ENCODE results near the gene PNRC1.

PNRC1 gene

GRCh38 chr6:89079511-89080234, 878 bp upstream of the PNRC1 start:
- DNase-seq: peak; percentile 22 to 62
- Histone ChIP-seq H3K27ac (ENCODE audit: low read depth, low read length) (peak overlapping the region; percentile 60), H2AFZ (ENCODE audit: insufficient read depth, low read length, poor library complexity) (no peak overlapping the region), H4K12ac (ENCODE audit: low read depth, low read length) (no peak overlapping the region), H3K36me3 (ENCODE audit: control insufficient read depth in 1 of 2, insufficient read depth in 2 of 2, low read length in 2 of 2) (peaks cover 3% of the 10 kb centered on the region in 2 experiments), H3K4me1 (ENCODE audit: control insufficient read depth in 1 of 2, insufficient read depth in 2 of 2, low read length in 2 of 2) (peaks cover 2 to 3% of the 10 kb centered on the region in 2 experiments), H3K4ac (ENCODE audit: low read depth, low read length) (no peak overlapping the region), H3K23ac (ENCODE audit: low read length) (no peak overlapping the region), H3K9ac (ENCODE audit: low read length) (peak overlapping the region; percentile 11), H3K14ac (ENCODE audit: low read length) (no peak overlapping the region), H3K4me2 (ENCODE audit: low read length) (peak overlapping the region; percentile 57), H2BK120ac (ENCODE audit: insufficient read depth, low read length, poor library complexity) (no peak overlapping the region), H3K79me1 (ENCODE audit: low read length) (peaks cover 11% of the 10 kb centered on the region), H3K27me3 (ENCODE audit: insufficient read depth, low read length) (no peaks in the 10 kb centered on the region), H2AK5ac (ENCODE audit: low read length) (no peak overlapping the region), H2BK12ac (ENCODE audit: low read length) (no peak overlapping the region), H4K91ac (ENCODE audit: low read depth, low read length) (no peak overlapping the region), H3K79me2 (ENCODE audit: control insufficient read depth, insufficient read depth, low read length, poor library complexity) (peaks cover 16% of the 10 kb centered on the region), H3K18ac (ENCODE audit: low read length) (no peak overlapping the region), H3K9me3 (ENCODE audit: insufficient read depth, low read depth, low read length) (no peaks in the 10 kb centered on the region), H2BK5ac (ENCODE audit: low read depth, low read length, poor library complexity) (no peak overlapping the region), H3K4me3 (ENCODE audit: low read depth, low read length) (no peak overlapping the region), H4K8ac (ENCODE audit: low read depth, low read length) (no peak overlapping the region)
- no CpG with 5 or more reads among the region's 20 CpGs for WGBS (ENCODE audit: extremely low coverage, insufficient coverage, insufficient read length)

- peak overlapping the region; percentile 72 for H2AFZ ChIP-seq (ENCODE audit: insufficient read depth, low read length, poor library complexity)
- DNase-seq: peak; percentile 62 to 69
- H2AK5ac ChIP-seq (ENCODE audit: low read length): peak overlapping the region; percentile 91
- peaks cover 2 to 3% of the 10 kb centered on the region in 2 experiments for H3K4me1 ChIP-seq (ENCODE audit: control insufficient read depth in 1 of 2, insufficient read depth in 2 of 2, low read length in 2 of 2)
- peak overlapping the region; percentile 94 for H3K9ac ChIP-seq (ENCODE audit: low read length)
- H4K91ac ChIP-seq (ENCODE audit: low read depth, low read length): peak overlapping the region; percentile 91
- H2BK12ac ChIP-seq (ENCODE audit: low read length): peak overlapping the region; percentile 51
- H4K8ac ChIP-seq (ENCODE audit: low read depth, low read length): peak overlapping the region; percentile 90
- H3K36me3 ChIP-seq (ENCODE audit: control insufficient read depth in 1 of 2, insufficient read depth in 2 of 2, low read length in 2 of 2): peaks cover 9 to 10% of the 10 kb centered on the region in 2 experiments
- H2BK120ac ChIP-seq (ENCODE audit: insufficient read depth, low read length, poor library complexity): peak overlapping the region; percentile 96
- peak overlapping the region; percentile 98 for H3K14ac ChIP-seq (ENCODE audit: low read length)
- peak overlapping the region; percentile 98 for H3K4me3 ChIP-seq (ENCODE audit: low read depth, low read length)
- H3K79me2 ChIP-seq (ENCODE audit: control insufficient read depth, insufficient read depth, low read length, poor library complexity): peaks cover 16% of the 10 kb centered on the region
- peak overlapping the region; percentile 94 for H3K18ac ChIP-seq (ENCODE audit: low read length)
- no CpG with 5 or more reads among the region's 36 CpGs for WGBS (ENCODE audit: extremely low coverage, insufficient coverage, insufficient read length)
- peak overlapping the region; percentile 97 for H2BK5ac ChIP-seq (ENCODE audit: low read depth, low read length, poor library complexity)
- peak overlapping the region; percentile 88 for H3K27ac ChIP-seq (ENCODE audit: low read depth, low read length)
- H3K4me2 ChIP-seq (ENCODE audit: low read length): peak overlapping the region; percentile 65
- H3K23ac ChIP-seq (ENCODE audit: low read length): no peak overlapping the region
- H4K12ac ChIP-seq (ENCODE audit: low read depth, low read length): peak overlapping the region; percentile 76
- no peaks in the 10 kb centered on the region for H3K27me3 ChIP-seq (ENCODE audit: insufficient read depth, low read length)
- peak overlapping the region; percentile 81 for H3K4ac ChIP-seq (ENCODE audit: low read depth, low read length)
- H3K79me1 ChIP-seq (ENCODE audit: low read length): peaks cover 11% of the 10 kb centered on the region
- H3K9me3 ChIP-seq (ENCODE audit: insufficient read depth, low read depth, low read length): no peaks in the 10 kb centered on the region
Measured at GRCh38 chr6:89081129-89081422, 525 bp downstream of the PNRC1 start.

GRCh38 chr6:89081423-89082322, 1.1 kb downstream of the PNRC1 start:
- no CpG with 5 or more reads among the region's 69 CpGs for WGBS (ENCODE audit: extremely low coverage, insufficient coverage, insufficient read length)
- Histone ChIP-seq H3K4me1 (ENCODE audit: control insufficient read depth in 1 of 2, insufficient read depth in 2 of 2, low read length in 2 of 2) (peaks cover 2 to 3% of the 10 kb centered on the region in 2 experiments), H3K9ac (ENCODE audit: low read length) (peak overlapping the region; percentile 98), H2BK120ac (ENCODE audit: insufficient read depth, low read length, poor library complexity) (peak overlapping the region; percentile 96), H3K79me2 (ENCODE audit: control insufficient read depth, insufficient read depth, low read length, poor library complexity) (peaks cover 16% of the 10 kb centered on the region), H2BK5ac (ENCODE audit: low read depth, low read length, poor library complexity) (peak overlapping the region; percentile 99), H3K79me1 (ENCODE audit: low read length) (peaks cover 11% of the 10 kb centered on the region), H3K4me2 (ENCODE audit: low read length) (peak overlapping the region; percentile 77), H3K18ac (ENCODE audit: low read length) (peak overlapping the region; percentile 94), H3K4ac (ENCODE audit: low read depth, low read length) (peak overlapping the region; percentile 99), H3K9me3 (ENCODE audit: insufficient read depth, low read depth, low read length) (no peaks in the 10 kb centered on the region), H3K23ac (ENCODE audit: low read length) (peak overlapping the region; percentile 41), H4K8ac (ENCODE audit: low read depth, low read length) (peak overlapping the region; percentile 96), H3K14ac (ENCODE audit: low read length) (peak overlapping the region; percentile 98), H3K27me3 (ENCODE audit: insufficient read depth, low read length) (no peaks in the 10 kb centered on the region), H2AK5ac (ENCODE audit: low read length) (peak overlapping the region; percentile 91), H2BK12ac (ENCODE audit: low read length) (peak overlapping the region; percentile 43), H3K27ac (ENCODE audit: low read depth, low read length) (peak overlapping the region; percentile 88), H4K12ac (ENCODE audit: low read depth, low read length) (peak overlapping the region; percentile 96), H3K36me3 (ENCODE audit: control insufficient read depth in 1 of 2, insufficient read depth in 2 of 2, low read length in 2 of 2) (peaks cover 9 to 11% of the 10 kb centered on the region in 2 experiments), H3K4me3 (ENCODE audit: low read depth, low read length) (peak overlapping the region; percentile 98), H4K91ac (ENCODE audit: low read depth, low read length) (peak overlapping the region; percentile 91), H2AFZ (ENCODE audit: insufficient read depth, low read length, poor library complexity) (peak overlapping the region; percentile 83)
- DNase-seq: peak; percentile 86 to 87

GRCh38 chr6:89082486-89082891, 1.9 kb downstream of the PNRC1 start:
- no CpG with 5 or more reads among the region's 9 CpGs for WGBS (ENCODE audit: extremely low coverage, insufficient coverage, insufficient read length)

More at GRCh38 chr6:89082486-89082891, 1.9 kb downstream of the PNRC1 start:
- peak in 1 of 2 donors; percentile 20 for DNase-seq
- peaks cover 9 to 11% of the 10 kb centered on the region in 2 experiments for H3K36me3 ChIP-seq (ENCODE audit: control insufficient read depth in 1 of 2, insufficient read depth in 2 of 2, low read length in 2 of 2)
- H3K4me3 ChIP-seq (ENCODE audit: low read depth, low read length): peak overlapping the region; percentile 38
- no peak overlapping the region for H4K8ac ChIP-seq (ENCODE audit: low read depth, low read length)
- no peak overlapping the region for H3K14ac ChIP-seq (ENCODE audit: low read length)
- H4K12ac ChIP-seq (ENCODE audit: low read depth, low read length): no peak overlapping the region
- peak overlapping the region; percentile 19 for H3K4ac ChIP-seq (ENCODE audit: low read depth, low read length)
- H2BK12ac ChIP-seq (ENCODE audit: low read length): no peak overlapping the region
- no peak overlapping the region for H3K27ac ChIP-seq (ENCODE audit: low read depth, low read length)
- no peak overlapping the region for H2AFZ ChIP-seq (ENCODE audit: insufficient read depth, low read length, poor library complexity)
- H4K91ac ChIP-seq (ENCODE audit: low read depth, low read length): no peak overlapping the region
- H3K27me3 ChIP-seq (ENCODE audit: insufficient read depth, low read length): no peaks in the 10 kb centered on the region
- H3K79me1 ChIP-seq (ENCODE audit: low read length): peaks cover 11% of the 10 kb centered on the region
- peaks cover 2 to 3% of the 10 kb centered on the region in 2 experiments for H3K4me1 ChIP-seq (ENCODE audit: control insufficient read depth in 1 of 2, insufficient read depth in 2 of 2, low read length in 2 of 2)
- H2AK5ac ChIP-seq (ENCODE audit: low read length): no peak overlapping the region
- H3K4me2 ChIP-seq (ENCODE audit: low read length): peak overlapping the region; percentile 59
- no peak overlapping the region for H2BK5ac ChIP-seq (ENCODE audit: low read depth, low read length, poor library complexity)
- H3K9me3 ChIP-seq (ENCODE audit: insufficient read depth, low read depth, low read length): no peaks in the 10 kb centered on the region
- H2BK120ac ChIP-seq (ENCODE audit: insufficient read depth, low read length, poor library complexity): no peak overlapping the region
- peaks cover 16% of the 10 kb centered on the region for H3K79me2 ChIP-seq (ENCODE audit: control insufficient read depth, insufficient read depth, low read length, poor library complexity)
- H3K18ac ChIP-seq (ENCODE audit: low read length): no peak overlapping the region
- H3K9ac ChIP-seq (ENCODE audit: low read length): peak overlapping the region; percentile 38
- no peak overlapping the region for H3K23ac ChIP-seq (ENCODE audit: low read length)
